Ramos (cell line): ENCODE results near the gene DIABLO.
"Not testable (repeated sequence)": the region's sequence is repeated elsewhere in the genome, so short reads cannot be mapped to it uniquely, and the experiment has no call there.

Experiments
- in situ Hi-C: fragments of 300-500 bp; cut with MboI; formaldehyde crosslinking; loops from one replicate; pipeline ENCODE4 v1.14.3; 2022; ENCODE audit warnings: low sequenced_read_pairs; ENCODE audit not compliant: unreplicated experiment

DIABLO gene

DNA sequence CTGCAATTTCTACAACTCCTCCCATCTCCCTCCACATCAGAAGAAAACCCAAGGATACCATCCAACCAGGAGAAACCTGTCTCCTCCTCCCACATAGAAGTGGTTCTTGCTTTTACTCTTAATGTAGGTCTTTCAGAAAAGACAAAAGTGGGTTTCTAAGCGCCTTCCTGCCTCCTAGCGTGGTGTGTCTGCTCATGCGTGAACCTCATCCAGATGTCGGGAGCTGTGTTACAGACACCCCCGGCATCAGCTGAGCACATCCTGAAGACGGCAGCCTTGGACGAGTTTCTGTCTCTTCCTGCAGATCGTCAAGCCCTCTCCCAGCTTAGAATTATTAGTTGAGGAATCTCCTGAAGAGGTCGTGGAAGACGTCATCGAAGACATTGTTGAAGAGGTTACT is 33.4 kb downstream of the DIABLO start:
- in situ Hi-C loops: no loop called here

DNA sequence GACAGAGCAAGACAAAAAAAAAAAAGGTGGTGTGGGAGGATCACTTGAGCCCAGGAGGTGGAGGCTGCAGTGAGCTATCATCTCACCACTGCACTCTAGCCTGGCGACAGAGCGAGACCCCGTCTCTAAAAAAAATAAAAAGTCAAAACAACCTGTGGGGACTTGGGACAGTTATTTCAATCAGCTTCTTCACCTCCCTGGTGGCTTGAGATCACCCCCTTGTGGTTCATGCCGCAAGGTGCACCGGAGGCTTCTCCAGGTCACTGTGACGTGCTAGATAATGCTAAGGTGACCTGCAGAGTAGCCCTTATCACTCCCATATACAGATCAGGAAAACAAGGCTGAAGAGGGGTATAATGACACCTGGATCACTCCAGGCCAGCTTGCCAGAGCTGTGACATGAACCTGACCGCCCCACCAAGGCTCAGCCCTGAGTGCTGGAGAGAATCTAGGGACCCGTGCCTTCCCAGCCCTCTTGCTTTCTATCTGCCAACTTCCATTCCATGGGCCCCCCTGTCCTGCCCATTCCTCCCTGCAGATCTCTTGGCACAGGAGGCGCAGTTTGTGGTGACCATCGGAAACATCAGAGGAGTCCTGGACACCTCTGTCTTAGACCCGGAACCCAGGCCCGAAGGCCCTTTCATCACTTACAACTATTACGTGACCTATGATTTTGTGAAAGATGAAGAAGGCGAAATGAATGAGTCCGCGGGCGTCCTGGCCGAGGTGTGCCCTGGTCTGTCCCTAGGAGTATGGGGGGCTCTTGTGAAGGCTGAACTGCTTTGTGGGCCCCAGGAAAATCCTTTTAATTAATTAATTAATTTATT is 34.8 kb downstream of the DIABLO start:
- in situ Hi-C loops: no loop called here

DNA sequence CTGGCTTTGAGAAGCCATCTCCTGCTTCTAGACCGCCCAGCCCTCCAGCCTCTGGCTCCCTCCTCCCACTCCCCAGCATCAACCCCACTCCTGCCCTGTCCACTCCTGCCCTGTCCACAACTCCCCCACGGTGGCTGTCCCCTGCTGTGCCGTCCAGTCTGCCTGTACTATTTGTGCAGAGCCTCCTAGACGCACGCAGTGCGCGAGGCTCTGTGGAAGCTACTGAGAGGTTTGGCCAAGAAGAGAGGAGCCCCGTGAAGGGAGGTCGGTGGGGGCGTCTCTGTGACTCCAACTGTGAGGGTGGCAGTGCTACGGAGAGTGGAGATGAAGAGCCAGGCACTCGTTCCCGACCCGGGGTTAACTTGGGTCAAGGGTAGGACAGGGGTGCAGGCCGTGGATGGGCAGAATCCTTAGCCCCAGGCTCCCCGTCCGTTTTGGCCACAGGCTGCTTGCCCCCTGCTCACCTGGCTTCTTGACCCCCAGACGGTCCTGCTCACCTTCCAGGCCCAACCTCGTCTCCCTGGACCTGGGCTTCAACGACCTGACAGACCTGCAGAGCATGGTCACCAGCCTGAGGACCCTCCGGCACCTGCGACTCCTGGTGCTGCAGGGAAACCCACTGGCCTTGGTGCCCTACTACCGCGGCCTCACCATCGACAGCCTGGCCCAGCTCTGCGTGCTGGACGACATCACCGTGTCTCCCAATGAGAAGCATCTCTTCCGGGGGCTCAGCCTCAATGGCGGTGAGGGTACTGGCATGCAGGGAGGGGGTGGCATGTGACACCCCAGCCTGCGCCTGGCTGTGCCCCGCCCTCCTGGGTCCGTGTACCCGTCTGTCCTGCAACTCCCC is 36.0 kb downstream of the DIABLO start:
- in situ Hi-C loops: no loop called here

DNA sequence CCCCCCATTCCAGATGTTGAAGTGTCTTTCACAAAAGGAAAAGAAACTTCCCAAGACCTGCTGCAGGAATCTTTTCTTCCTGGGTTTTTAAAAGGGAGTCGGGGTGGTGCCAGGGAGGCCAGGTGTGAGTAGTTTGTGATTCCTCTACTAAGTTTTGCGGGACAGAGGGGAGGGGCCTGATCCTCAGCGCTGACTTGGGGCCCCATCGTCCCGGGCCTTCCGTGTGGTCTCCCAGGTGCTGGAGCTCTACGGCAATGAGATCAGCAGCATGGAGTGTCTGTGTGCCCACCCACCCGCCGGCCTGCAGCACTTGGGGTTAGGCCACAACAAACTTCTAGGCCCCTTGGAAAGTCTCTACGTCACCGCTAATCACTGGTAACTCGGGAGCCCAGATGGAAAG is 38.4 kb downstream of the DIABLO start:
- in situ Hi-C loops: no loop called here

DNA sequence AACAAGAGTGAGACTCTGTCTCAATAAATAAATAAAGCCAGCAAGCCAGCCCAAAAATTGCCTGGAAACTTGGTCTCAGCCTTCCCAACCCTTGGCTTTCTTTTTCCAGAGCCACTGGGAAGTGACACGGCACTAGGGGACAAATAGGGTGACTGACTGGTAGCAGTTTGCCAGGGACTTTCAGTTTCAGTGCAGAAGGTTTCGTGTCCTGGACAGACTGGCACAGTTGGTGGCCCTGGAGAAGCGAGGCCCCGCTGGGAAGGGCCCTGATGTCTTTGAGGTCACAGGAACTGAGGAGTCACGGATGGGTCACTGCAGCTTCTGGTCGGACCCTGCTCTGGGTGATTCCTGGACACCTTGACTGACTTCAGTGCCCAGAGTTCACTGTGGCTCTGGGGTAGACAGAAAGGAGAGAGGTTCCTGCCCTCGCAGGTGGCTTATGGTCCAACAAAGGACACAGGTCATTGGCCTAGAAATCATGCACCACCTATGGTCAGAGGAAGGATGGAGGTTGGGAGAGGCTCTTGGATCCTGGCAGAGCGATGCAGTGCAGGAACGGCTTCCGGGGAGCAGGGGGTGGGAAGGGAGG is 40.3 kb downstream of the DIABLO start:
- in situ Hi-C loops: no loop called here

DNA sequence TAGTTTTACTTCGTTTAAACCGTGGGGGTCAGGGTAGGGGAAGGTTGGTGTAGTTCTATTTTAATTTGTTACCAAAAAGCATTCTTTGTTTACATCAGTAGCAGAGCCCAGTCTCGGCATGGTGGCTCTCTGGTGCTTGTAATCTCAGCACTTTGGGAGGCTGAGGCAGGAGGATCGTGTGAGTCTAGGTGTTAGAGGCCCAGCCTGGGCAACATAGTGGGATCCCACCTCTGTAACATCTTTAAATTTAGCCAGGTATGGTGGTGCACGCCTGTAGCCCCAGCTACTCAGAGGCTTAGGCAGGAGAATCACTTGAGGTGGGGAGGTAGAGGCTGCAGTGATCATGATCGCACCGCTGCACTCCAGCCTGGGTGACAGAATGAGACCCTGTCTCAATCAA is 40.8 kb downstream of the DIABLO start:
- in situ Hi-C loops: no loop called here

DNA sequence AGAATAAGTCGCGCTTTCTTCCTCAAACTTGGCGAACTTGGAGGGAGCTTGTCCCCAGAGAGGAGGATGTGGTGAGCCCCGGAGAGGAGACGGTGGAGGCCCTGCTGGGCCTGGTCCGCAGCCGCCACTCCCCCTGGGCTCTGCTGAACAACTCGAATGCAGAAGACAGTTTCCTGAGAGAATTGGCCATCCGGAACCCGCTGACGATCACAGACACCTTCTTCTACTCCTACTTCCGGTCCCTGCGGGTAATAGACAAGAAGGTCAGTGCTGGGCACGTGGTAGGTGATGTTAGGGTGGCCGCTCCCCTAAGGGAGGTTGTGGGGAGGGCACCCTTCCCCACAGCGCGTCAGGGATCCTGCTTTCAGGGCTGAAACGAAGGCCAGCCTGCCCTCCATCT is 41.3 kb downstream of the DIABLO start:
- in situ Hi-C loops: no loop called here

DNA sequence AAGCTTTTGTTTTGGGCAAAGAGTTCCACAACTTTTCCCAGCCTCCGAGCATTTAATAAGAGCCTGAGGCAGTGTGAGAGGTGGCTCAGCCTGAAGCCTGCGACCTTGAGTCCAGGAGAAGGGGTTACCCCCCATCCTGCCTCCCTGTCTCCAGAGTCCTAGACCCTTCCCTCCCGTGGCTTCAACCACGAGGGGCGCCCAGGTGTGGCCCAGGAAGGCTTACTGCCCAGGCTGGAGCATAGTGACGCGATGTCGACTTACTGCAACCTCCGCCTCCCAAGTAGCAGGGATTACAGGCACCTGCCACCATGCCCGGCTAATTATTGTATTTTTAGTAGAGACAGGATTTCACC is 42.3 kb downstream of the DIABLO start:
- in situ Hi-C loops: no loop called here

DNA sequence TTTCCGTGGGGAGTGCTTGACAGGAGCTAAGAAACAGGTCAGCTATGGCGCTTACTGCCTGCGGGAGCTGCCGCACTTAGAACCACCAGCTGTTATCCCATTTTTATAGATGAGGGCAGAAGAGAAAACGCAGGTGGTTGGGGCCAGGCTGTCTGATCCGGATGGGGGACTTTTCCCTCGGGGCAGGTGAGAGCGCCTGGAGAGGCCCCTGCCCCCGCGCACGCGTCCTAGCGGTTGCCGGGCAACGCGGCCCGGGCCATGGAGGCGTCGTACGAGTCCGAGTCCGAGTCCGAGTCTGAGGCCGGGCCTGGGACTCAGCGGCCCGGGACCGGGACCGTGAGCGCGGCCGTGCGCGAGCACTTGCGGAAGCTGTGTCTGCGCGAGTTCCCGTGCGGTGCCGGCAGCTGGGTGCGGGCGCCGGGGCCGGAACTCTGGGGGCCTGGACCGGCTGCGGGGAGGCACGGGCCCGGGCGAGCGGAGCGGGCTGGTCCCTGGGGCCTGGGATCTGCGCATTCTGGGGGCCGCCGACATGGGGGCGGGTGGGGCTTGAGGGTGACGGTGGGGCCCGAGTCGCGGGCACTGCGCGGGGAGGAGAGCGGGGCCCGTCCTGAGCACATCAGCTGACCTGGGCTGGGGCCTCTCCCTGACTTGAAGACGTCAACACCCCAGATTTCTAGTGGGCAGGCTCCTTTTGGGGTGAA is 42.8 kb downstream of the DIABLO start, which contains the start of gene LRRC43:
Gene LRRC43 (plus strand): TSS at position 237 of the 701 bp plus-strand sequence. CDS start 22 bp downstream, at position 259.
- in situ Hi-C loops: no loop called here

DNA sequence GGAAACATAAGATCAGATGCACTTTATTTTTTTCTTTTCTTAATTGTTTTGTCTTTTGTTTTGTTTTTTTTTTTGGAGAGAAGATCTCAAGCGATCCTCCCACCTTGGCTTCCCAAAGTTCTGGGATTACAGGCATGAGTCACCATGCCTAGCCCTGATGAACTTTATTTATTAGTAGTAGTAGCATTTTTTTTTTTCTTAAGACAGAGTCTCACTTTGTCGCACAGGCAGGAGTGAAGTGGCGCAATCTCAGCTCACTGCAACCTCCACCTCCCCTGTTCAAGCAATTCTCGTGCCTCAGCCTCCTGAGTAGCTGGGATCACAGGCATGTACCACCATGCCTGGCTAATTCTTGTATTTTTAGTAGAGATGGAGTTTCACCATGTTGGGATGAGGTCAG is 49.4 kb downstream of the DIABLO start:
- in situ Hi-C loops: not testable (repeated sequence)

DNA sequence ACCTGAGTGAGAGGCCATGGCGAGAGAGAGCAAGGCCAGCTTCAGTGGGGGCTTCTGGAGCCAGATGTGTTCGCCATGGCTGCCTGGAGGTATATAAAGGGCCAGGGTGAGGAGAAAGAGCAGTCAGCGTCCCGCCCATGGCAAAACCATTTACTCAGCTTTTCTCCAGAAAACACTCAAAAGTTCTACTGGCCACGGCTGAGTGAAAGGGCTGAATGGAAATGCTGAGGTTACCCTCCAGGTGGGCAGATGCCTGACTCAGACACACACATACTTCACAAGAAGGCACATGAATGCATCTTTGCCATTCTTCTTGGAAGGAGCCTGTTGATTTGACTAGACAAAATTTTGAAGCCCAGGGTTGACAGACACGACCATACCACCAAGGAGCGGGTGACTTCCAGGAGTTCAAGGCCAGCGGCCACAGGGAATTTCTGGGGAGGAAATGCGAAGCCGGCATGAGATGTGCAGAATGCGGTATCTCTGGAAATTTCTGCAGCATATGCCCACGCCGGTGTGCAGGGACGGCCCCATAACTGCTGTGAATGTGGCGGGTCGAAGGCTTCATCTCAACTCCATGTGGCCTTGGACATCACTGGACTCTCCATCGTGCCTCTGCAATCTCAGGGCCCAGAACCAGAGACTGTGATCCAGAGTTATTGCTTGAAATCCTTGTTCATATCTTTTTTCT is 51.6 kb downstream of the DIABLO start, which contains the start of gene IL31:
Gene IL31 (minus strand): TSS at position 67 of the 691 bp plus-strand sequence. CDS start 49 bp downstream, at position 18.
- in situ Hi-C loops: no loop called here

DNA sequence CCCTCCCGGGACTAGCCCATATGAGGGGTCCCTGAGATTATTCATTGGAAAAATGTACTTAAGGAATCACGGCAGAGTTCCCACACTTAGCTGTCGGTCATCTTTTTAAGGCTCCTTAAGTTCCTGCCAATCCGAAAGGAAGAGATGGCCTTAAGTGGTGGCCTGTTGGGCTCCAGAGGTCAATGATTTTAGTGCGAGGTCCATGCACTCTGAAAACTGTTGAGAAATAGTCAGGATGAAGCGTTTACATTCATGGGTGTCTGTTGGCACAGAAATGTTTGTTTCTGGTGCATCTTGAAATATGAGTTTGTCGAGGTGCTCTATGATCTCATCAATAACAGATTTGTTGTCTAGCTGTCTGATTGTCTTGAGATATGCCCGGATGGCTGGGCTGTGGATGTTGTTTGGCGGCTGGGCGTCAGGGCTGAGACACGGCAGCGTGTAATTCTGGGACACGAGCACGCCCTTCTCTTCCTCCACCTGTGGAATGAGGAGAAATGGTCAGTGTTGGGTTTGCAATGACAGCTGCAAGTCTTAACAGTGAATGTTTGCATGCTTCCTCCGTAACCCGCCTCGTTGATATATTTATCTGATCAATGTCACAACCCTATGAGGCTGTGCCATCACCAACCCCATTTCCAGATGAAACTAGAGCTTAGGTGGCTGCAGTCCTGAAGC is 53.5 kb downstream of the DIABLO start:
- in situ Hi-C loops: no loop called here

DNA sequence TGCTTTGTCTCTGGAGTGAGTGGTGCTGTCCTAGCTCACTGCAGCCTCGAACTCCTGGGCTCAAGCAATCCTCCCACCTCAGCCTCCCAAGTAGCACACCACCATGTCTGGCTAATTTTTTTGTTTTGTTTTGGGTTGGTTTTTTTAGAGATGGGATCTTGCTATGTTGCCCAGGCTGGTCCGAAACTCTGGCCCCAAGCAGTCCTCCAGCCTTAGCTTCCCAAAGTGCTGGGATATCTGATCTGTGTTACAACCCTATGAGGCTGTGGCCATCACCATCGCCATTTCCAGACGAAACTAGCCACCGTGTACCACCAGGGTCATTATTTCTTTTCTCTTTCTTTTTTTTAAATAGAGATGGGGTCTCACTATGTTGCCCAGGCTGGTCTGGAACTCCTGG is 54.5 kb downstream of the DIABLO start:
- in situ Hi-C loops: no loop called here

DNA sequence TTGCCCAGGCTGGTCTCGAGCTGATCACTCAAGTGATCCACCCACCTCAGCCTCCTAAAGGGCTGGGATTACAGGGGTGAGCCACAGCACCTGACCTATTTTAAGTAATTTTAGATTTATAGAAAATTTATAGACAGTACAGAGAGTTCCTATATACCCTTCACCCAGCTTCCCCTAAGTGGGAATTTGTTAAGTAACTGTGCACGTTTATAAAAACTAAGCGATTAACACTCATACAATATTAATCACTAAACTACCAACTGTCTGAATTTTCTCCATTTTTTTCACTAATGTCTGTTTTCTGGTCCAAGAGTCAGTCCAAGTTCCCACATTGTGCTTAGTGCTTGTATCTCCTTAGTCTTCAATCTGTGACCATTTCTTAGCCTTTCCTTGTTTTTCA is 57.4 kb downstream of the DIABLO start:
- in situ Hi-C loops: no loop called here

DNA sequence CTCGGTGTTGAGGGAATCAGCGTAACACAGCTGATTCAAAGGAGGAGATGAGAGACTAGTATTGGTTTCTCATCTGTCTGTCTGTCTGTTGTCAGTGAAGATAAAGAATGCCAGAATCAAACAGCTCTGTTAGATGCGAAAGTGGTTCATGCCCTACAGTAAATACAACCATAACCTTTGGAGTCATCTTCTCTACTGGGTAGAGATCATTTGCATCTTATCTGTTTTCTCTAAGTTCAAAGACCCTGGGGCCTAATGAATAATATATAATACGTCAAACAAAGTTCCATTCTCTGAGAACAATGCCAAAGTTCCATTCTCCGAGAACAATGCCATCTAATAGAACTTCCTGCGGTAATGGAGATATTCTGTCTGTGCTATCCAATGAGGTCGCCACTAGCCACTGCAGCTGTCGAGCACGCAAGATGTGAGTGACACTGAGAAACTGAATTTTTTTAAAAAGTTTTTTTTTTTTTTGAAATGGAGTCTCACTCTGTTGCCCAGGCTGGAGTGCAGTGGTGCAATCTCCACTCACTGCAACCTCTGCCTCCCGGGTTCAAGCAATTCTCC is 58.4 kb downstream of the DIABLO start:
- in situ Hi-C loops: no loop called here

DNA sequence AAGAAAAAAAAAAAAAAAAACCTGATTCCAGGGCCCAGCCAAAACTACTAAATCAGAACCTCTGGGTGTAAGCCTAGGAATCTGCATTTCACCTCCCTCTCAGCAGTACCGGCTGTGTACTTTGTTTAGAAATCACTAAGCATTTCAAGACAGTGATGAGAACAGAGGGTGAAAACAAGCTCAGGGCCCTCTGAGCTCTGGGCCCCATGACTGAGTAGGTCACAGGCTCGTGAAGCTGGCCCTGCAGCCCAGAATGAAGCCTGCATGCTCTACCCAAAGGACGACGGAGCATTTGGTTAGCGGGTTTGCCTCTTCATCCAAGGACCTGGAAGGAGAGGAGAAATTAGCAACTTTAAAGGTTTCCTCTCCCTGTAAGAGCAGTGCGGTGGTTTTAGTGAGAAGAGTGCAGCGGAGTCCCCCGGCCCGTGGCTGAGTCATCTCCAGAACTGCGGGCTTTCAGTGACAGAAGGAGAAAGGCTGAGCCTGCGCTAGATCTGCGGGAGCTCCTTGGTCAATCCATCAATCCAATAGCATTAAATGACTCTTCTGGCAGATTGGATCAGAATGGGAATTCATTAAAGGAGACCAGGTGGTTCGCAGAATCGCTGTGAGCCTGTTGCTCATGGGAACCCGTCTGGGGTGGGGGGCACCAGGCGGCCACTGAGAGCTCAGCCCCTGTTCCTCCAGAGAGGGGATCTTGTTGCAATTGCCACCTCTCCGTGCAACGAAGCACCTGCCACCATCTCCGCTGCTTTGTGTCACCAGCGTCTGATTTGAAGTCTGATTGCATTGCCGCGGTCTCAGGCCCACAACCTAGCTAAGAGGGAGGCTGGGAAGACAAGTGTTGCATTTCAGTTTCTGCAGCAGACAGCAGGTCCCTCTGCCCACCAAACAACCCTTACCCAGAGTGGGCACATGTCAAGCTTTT is 59.2 kb downstream of the DIABLO start:
- in situ Hi-C loops: no loop called here

DNA sequence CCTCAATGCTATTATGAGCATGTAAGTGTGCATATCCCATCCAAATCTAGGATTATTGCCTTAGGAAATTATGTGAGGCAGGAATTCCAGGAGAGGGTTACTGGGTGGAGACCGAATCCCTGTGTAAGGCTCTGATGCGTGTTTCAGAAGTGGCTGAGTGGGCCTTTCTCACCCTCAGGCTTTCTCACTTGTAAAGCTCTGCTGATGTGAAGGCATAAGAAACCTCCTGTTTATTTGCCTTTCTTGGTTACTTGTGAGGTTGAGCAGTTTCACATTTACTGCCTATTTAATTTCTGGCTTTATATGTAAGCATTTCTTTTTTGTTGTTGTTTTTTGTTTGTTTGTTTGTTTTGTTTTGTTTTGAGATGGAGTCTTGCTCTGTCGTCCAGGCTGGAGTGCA is 62.9 kb downstream of the DIABLO start:
- in situ Hi-C loops: no loop called here

DNA sequence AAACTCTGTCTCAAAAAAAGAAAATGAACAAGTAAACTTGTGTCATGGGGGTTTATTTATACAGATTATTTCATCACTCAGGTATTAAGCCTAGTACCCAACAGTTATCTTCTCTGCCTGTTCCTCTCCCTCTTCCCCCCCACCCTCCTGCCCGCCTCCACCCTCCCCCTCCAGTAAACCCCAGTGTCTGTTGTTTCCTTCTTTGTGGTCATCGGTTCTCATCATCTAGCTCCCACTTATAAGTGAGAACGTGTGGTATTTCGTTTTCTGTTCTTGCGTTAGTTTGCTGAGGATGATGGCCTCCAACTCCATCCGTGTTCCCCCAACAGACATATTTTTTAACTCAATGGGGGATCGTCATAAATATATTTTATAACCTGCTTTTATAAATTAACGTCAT is 64.2 kb downstream of the DIABLO start:
- in situ Hi-C loops: no loop called here
